Endometrium (tissue), 2 donors: ENCODE measurements around the gene TGFB3.
A peak's percentile ranks its signal among the peaks of the same experiment; 100 is the strongest.
"Not testable (repeated sequence)": the region's sequence is repeated elsewhere in the genome, so short reads cannot be mapped to it uniquely, and the experiment has no call there.

Experiments
- FAIRE-seq: peaks from 2 replicates; lab custom pipeline; 2012; peaks lifted over from hg19 to GRCh38; lab: Jason Lieb, UNC
- donor health status: control.
- donor health status: control.

Gene TGFB3

DNA sequence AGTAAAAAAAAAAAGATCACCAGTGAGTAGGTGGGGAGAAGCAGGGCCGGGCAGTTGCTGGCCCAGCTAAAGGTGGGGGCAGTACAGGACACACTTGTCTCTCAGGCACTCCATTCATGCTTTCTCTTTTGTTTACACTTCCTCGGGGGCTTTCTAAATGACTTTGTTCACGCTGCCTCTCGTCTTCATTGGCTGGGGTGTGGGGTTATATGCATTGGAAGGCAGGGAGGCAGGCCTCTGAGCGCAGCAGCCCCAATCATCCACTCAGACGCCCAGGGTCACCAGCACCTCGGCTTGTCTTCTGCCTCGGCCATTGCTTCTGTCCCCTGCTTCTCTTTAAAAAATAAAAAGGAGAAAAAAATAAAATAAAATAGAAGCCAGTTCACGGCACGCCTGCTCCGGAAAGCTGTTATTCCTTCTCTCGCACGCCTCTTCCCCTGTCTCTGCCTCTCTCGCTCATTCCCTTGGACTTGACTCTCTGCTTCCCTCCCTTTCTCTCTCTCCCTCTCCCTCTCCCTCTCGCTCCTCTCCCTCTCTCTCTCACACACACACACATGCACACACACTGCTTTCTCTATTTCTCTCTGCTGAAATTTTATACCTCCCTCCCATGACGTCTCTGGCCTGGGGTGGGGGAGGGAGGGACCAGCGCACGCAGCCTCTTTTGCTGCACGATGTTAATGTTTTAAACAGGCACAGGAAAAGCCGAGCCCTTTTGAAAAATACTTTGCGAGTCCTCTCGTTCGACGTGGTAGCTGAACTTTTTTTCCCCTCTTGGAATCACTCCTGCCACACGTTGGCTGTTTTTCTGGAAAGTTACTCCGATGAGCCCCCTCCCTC, at the start of gene TGFB3:
Gene TGFB3, minus strand, starts transcription at position 570 of the 840 bp plus-strand sequence. CDS start 1,102 bp downstream, outside the sequence.
- FAIRE-seq: no peak

DNA sequence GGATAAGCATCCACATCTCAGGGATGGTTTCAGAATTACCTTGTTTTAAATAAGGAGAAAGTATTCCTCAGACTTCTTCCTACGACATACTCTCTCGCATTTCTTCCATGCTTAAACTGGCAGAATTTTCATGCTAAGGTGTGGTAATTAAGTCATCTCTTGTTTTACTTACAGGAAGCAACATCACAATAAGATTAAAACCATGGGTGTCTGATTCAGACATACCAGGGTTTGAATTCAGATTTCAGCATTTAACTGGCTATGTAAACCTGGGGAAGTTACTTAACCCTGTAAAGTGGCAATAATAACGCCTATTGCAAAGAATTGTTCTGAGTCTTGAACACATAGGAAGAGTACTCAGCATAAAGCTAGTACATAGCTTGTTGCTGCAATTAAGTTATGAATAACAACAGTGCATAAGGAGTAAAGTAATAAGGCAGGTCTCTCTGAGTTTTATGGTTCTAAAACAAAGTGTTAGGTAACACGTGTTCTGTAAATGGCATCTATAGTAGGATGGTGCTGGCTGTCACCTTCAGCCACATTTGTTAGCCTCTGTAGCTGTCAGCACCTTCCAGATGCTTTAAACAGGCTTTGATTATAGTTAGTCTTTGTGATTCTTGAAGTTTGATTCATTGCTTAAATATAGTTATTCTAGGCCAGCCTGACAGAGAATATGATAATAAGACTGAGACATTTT, 42.6 kb upstream of the TGFB3 start:
- no peak for FAIRE-seq

DNA sequence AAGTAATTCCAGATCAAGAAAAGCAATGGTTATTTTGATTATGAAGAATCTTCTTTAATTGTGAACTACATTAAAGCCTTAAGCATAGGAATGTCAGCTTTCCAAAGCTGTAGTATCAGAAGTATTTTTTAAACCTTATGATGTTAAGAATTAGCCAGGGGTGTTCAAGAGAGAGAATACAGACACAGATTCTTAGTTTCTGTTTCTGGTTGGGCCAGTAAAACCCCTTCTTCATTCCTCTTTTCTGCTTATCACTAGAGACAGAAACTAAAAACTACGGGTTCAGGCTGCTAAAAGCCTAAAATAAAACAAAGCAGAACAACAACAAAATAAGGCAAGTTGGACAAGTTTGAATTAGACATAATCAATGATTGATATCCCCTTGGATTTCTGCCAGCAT, 42.0 kb upstream of the TGFB3 start:
- FAIRE-seq: no peak

DNA sequence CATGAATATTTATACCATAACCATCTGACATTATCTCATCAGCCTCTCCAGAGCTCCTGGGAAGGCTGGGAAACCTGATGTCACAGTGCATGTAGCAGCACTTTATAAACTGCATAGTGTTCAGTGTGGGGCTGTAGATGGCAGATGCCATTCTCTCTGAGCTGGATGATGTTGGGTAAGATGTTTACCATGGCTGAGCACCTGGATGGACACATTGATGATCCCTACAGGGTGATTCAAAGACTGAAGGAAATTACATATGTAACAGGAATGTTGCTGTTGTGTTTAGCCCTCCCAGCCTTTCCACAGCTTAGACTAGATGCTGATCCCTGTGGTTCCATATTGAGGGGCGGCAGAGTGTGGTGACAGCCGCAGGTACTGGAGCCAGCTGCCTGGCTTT, 41.2 kb upstream of the TGFB3 start:
- FAIRE-seq: no peak

DNA sequence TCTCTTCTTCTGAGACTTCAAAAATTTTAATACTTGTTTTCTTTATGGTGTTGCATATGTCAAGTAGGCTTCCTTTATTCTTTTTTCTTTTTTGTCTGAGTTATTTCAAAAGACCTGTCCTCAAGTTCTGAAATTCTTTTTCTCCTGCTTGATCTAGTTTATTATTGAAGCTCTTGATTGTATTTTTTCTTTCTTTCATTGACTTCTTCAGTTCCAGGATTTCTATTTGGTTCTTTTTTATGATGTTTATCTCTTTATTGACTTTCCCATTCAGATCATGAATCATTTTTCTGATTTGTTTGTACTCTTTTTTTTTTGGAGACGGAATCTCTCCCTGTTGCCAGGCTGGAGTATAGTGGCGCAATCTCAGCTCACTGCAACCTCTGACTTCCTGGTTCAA, 37.9 kb upstream of the TGFB3 start:
- no peak for FAIRE-seq

DNA sequence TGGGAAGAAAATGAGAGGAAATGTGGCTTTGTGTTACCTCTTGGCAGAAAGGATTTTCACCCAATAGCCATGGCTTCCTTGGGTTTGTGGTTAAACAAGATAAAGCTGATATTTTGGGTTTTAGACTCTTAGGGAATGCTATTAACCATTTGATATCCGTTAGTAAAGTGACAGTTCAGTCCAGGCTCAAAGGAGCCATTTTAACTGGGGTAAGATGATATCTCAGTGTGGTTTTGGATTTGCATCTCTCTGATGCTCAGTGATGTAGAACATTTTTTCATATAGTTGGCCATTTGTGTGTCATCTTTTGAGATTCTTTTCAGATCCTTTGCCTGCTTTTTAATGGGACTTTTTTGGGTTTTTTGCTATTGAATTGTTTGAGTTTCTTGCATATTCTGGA, 33.9 kb upstream of the TGFB3 start:
- no peak for FAIRE-seq

DNA sequence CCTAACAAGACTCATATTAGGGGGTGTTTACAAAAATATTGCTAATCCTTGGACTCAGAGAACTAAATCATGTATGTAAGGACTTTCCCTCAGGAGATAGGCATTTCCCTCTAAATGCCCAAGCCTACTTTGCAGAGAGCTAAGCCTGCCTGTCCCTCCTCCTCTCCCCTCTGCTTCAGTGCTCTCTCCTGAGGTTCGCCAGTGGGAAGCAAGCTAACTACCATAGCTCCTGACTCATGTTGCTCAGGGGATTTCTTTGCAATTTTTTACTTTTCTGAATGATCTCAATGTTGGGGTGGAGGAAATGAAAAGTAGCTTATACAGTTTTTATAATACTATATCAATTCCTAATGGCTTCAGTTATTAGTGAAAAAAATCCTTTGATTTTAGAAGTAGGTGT, 33.4 kb upstream of the TGFB3 start:
- FAIRE-seq: no peak

DNA sequence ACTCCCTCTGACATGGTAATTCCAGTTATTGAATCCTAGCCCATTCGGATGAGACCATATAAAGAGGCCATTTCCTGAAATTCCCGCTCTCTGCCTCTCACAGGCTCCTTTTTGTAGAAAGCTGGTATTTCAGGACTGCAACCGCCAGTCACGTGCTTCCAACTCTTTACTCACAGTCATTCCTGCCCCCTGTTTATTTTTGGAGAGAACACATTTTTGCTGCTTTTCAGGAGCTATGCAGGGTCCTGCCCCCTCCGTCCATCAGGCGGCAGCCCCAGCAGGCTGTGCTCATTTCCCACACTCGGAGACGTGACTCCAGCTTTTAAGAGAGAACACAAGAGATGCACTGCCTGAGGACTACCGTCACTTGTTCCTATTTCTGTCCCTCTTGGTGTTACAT, 30.6 kb upstream of the TGFB3 start:
- FAIRE-seq: peak; percentile 72

DNA sequence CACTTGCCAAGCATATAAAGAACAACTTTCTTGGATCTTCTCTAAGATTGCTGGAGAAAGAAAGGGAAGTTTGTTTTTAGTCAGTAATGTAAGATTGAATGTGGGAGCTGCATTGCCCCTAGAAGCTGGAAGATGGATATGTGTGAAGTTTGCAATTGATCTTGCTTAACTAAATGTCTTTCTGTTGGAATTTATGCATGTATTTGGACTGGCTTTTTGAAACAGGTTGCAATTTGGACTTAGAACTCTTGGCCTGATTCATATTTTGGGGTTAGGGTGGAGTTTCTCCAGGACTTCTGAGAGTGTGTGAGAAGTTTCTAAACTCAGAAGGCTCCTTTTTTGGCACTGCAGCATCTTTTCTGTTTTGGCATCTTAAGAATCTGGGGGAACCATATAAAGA, 30.1 kb upstream of the TGFB3 start:
- no peak for FAIRE-seq

DNA sequence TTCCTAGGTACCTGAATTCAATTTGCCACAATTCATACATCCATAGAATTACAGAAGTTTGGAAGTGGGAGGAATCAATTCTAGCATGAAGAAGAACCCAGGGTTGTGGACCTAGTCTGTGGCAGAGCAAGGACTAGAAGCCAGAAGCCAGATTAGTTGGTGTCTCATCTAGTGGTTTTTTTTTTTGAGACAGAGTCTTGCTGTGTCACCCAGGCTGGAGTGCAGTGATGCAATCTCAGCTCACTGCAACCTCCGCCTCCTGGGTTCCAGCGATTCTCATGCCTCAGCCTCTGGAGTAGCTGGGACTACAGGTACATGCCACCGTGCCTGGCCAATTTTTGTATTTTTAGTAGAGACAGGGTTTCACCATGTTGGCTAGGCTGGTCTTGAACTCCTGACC, 27.8 kb upstream of the TGFB3 start:
- FAIRE-seq: not testable (repeated sequence)

DNA sequence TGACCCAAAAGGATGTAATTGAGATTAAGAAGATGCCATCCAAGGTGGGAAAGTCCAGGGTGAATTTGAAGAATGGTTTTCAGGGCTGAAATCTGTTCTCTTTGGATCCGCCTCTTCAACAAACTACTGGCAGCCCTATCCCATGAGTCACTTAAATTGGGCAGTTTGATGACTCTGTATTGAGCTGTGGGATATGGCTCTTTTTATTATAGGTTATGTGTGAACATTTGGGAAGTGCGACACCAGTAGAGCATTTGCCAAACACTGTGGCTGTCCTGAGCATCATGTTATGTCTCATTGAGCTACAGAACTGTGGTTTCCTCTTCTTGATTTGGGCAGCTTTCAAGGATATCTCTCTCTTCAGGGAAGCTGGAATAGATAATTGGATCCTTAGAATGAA, 26.1 kb upstream of the TGFB3 start:
- no peak for FAIRE-seq

DNA sequence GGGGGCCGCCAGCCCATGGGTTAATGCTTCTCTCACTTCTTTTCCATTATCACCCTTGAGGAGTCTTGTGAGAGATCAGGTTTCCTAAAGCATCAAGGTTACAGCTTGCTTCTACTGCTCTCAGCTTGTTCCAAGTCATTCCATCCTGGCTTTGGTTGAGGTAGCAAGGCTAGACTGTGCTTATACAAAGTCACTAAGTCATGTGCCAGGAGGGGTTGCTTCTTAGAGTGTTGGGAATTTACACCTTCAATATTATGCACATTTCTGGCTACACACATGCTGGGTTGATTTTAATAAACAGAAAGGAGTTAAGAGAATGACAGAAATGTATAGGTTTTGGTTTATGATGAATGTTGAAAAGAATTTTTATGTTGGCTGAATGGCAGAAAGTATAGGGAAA, 25.6 kb upstream of the TGFB3 start:
- no peak for FAIRE-seq

DNA sequence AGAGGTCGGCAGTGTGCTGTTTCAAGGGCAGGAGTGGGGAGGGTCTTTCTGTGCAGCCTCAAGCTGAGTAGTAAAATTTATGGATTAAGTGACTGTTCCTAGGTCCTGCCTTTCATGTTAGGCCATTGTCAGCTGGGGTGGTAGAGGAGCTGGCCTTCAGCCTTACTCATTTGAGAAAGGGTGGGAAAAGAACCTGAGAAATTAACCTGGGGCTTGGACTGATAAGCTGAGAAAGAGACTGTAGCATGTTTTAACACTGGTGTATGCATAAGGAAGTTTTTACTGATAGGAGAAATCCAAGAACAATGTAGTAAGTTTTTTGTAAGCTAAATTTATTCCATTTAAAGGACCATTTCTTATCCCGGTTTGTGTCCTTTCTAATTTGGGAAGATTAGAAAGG, 24.5 kb upstream of the TGFB3 start:
- no peak for FAIRE-seq

DNA sequence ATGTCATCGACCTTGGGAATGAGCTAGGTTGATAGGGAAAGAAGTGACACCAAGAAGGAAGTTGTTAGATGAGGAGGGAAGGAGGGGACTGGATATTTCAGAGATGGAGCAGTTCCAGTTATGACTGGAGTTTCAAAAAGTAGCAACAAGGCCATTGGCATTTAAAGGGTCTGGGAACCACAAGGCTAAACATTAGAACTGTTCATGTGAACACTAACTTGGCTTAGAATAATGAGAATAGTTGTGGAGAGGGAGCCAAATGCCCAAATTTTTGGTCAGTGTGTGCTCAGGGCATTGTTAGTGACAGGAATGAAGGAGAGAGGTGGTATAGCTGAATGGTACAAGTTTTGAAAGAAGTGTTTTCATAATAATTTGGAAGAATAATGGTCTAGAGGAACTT, 20.6 kb upstream of the TGFB3 start:
- no peak for FAIRE-seq

DNA sequence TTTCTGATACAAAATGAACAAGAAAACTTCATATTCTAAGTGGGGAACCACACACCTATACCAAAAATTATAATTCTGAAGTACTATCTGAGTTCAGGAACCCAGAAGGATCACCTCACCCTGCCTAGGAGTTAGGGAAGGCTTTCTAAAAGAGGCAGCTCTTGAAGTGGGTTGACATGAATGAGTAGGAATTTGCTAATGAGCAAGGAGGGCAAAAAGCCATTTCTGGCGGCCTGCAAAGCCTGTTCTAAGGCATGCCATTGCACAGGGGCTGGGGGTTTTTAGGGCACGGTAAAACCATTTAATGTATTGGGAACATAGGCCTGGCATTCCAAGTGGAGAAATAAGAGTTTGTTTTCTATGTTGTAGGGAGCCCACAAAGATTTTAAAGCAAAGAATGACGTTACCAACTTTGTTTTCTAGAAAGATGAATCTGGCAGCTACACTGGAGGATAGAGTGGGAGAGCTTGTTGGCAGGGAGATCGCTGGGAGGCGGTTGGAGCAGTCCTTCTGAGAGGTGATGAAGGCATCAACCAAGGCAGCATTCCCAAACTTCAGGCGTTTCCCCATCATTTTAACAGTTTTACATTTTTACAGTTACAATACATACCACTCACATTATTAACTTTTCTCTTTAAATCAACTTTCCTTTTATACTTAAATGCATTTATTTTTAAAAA, 17.9 kb upstream of the TGFB3 start:
- FAIRE-seq: no peak

DNA sequence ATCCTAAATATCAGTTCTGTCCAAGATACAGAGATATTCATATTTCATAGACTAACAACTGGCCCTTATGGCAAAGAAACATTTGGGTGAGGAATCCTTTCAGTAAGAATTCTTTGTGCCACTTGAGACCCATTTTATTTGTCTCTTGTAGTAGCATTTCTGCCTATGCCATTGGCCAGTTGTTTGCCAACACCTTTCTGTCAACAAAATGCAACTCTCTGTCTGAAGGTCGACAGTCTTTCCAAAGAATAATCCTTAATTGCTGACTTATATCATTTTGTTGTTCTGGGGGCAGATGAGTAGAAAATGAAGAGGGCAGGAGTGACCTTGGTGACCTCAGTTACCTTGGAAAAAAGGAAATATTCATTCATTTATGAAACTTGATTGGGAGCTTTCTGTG, 14.7 kb upstream of the TGFB3 start:
- no peak for FAIRE-seq

DNA sequence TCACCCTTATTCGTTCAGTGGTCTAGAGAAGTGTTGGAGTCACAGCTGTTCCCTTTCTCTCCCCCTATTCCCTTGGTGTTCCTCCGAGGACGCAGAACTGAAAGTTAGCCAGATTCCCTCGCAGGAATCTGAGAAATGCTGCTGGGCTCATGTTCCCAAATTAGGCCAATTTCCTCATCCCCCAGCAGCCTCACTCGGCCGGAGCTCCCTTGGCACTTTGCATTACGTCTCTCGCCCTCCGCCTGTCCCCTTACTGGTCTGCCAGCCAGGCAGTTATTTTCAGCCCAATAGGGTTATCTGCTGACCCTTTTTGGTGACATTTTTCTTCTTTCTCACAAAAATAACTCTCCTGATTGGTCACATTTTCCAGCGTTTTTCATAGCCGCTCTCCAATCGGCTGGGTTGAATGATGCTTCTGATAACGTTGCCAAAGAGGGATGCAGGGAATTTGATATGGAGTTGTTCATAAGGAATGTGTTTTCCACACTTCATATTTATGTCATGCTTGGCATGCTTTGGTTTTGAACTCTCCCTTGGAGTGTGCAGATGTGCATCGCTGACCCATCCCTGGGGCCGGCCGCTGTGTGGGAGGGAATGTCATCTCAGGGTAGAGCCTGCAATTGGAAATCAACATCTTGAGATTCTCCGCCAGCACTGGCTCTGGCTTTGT, 13.7 kb upstream of the TGFB3 start:
- no peak for FAIRE-seq

DNA sequence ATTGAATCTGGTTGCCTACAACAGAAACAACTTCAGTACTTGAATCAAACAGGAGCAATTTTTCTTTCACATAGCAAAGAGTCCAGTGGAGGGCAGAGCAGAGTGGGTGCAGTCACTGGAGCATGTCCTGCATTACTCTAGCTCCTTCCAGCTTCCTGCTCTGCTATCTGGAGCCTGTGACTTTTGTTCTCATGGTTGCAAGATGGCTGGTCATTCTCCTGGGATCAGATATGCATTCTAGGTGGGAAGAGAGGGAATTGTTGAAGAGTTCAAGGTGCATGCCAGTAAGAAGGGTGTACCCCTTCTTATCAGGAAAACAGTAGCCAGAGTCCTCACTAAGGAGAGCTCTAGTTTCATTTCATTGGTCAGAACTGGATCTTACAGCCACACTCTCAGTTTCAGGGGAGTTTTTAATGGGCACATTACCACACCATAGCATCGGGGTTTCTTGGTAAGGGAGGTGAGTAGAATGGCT, 11.8 kb upstream of the TGFB3 start:
- FAIRE-seq: no peak

DNA sequence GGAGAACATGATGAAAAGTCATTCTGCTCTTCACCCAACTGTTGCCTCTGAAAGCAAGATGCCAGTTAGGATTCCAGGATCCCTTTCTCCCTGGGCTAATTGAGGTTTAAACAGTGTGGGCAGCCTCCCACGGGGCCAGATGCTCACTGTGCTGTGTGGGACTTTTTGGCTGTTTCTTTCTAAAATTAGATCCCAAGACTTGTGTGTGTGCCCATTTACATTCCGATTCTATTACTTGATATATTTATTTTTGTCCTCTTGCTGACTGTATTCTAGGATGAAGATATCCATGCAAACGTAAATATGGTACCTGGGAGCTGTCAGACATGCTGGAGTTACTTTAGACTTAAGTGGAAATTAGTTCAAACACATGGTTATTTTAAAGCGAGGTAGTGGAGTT, 10.0 kb upstream of the TGFB3 start:
- FAIRE-seq: no peak

DNA sequence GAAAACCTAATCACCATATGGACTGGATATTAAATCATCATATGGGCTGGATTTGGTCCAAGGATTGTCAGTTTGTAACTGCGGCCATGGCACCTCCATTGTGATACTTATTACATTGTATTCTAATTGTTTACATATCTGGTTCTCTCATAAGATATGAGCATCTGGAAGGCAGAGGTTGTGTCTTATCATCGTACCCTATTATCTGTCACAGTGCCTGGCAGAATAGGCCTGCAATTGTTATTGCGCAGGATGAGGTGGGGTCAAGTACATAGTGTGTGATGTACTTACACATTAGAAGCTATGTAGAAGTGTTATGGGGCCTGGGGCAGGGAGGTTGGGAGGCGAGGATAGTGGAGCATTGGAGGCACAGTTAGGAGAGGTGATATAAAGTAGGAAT, 8.5 kb upstream of the TGFB3 start:
- no peak for FAIRE-seq

DNA sequence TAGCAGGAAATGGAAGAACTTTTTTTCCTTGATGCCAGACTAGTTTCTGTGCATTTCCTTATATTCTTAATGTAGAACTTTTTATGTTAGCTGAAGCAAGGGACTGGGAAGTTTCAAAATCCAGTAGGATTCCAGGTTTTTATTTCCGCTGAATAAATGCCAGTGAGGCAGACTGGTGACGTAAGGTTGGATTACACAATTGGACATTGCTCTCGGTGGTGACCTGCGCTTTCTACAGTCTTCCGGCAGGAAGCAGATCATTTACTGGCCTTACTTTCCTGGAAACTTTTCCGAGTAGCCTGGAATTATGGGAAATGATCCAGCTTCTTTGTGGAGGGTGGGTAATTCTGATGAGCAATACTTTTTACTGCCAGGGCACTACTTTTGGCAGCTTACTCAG, 7.3 kb upstream of the TGFB3 start:
- FAIRE-seq: no peak

DNA sequence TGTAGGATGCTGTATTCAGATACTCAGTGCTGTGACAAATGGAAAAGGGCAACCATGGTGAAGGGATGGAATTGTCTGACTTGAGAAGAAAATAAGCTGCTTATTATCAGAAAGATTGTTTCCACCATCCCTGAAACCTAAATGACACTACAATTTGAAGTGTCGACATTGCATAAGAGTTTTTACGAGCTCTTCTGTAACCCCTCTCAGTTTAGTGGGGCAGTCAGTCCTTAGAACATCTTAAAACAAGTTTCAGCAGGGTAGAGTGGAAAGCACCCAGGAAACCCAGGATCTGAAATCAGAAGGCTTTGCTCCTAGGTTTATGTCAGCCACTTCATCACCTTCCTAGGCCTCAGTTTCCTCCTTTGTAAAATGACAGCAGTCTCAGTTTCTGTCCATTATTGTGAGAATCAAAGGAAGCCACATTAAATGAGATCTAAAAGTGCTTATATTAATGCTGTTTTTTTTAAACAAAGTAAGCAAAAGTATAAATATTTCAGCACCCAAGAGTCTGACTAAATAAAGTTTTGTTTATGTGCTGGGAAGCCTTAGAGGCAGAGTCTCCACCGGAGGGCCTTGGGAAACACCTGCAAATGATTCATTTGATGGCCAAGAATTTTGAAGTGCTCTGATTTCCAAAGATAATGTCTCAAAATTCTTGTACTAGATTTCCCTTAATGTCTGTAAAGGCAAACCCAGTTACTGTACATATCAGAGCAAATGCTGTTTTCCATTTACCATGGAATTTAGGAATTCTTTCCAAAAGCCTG, 5.6 kb upstream of the TGFB3 start:
- no peak for FAIRE-seq
